Measurements from ENCODE around the gene SVIL.

- TF ChIP-seq CTCF (IDR thresholded peaks at IDR 0.05): no peak
- no peak for TF ChIP-seq EZH2 (IDR thresholded peaks at IDR 0.05; ENCODE audit: borderline replicate concordance, insufficient read depth, low read depth, low read length, poor library complexity, severe bottlenecking)
Observed at GRCh38 chr10:29671968-29672367, 37.2 kb upstream of the SVIL start.
